Neural cell (in vitro differentiated cells): ENCODE measurements around the gene TDRKH.

ENCODE experiments used
- CTCF ChIP-seq: fragments of 450-650 bp; IDR thresholded peaks from 2 replicates; pipeline ENCODE4 v1.5.1; 2014; ENCODE audit warnings: antibody characterized with exemption, mild to moderate bottlenecking, moderate library complexity; ENCODE audit not compliant: poor library complexity, severe bottlenecking
- POLR2AphosphoS5 ChIP-seq: IDR thresholded peaks from 2 replicates; pipeline ENCODE4 v1.6.1; 2012
- RAD21 ChIP-seq: fragments of 450-650 bp; conservative IDR thresholded peaks from 2 replicates; pipeline ENCODE4 v1.6.1; 2014; ENCODE audit warnings: antibody characterized with exemption, mild to moderate bottlenecking, moderate library complexity

GRCh38 chr1:151728151-151729054 is 61.9 kb downstream of the TDRKH start:
- TF ChIP-seq RAD21 (no peak), CTCF (no peak), POLR2AphosphoS5 (no peak)
